Upper lobe of left lung (tissue), 6 donors: ENCODE measurements around the gene PDE4D. TPM values are rescaled to one million over a fixed set of nuclear protein-coding genes. Genes with fewer than 3 reads are reported as not detected.
A peak's percentile ranks its signal among the peaks of the same experiment; 100 is the strongest.

Experiments used
- ATAC-seq, 2 donors: fragments of 200-7000 bp; cut with Tn5 transposase; one replicate each; pipeline ENCODE4 v1.9.1; 2022; ENCODE audit warnings: mild to moderate bottlenecking in 2 of 2, moderate library complexity in 2 of 2; ENCODE audit not compliant: low FRiP score in 2 of 2
- DNase-seq, 2 donors: peaks; one replicate each; pipeline ENCODE4 v3.0.0-alpha.2; 2019 to 2020
- H3K27ac ChIP-seq, 4 donors: fragments of 200-600 bp; sonication (generic); one replicate each; pipeline ENCODE4 v1.5.1; 2016 to 2019
- H3K27me3 ChIP-seq, 4 donors: fragments of 200-600 bp; sonication (generic); one replicate each; pipeline ENCODE4 v1.5.1; 2017 to 2019
- H3K36me3 ChIP-seq, 4 donors: fragments of 200-600 bp; sonication (generic); one replicate each; pipeline ENCODE4 v1.5.1; 2016 to 2019
- H3K4me1 ChIP-seq, 4 donors: fragments of 200-600 bp; sonication (generic); one replicate each; pipeline ENCODE4 v1.5.1; 2018 to 2019
- H3K4me3 ChIP-seq, 4 donors: fragments of 200-600 bp; sonication (generic); one replicate each; pipeline ENCODE4 v1.5.1; 2017 to 2019; ENCODE audit warnings: mild to moderate bottlenecking in 2 of 4, moderate library complexity in 1 of 4
- H3K9me3 ChIP-seq, 4 donors: fragments of 200-600 bp; sonication (generic); one replicate each; pipeline ENCODE4 v1.5.1; 2018 to 2019
- EP300 ChIP-seq, 4 donors: sonication (generic); formaldehyde crosslinking; IDR thresholded peaks; one replicate each; pipeline ENCODE4 v1.5.1; 2017; ENCODE audit warnings: antibody characterized with exemption in 4 of 4, control low read depth in 2 of 4
- POLR2A ChIP-seq, 4 donors: fragments of 450-650 bp; IDR thresholded peaks; one replicate each; pipeline ENCODE4 v1.5.1; 2016 to 2017; ENCODE audit warnings: antibody characterized with exemption in 4 of 4, mild to moderate bottlenecking in 2 of 4
- POLR2AphosphoS5 ChIP-seq, 2 donors: sonication (generic); formaldehyde crosslinking; IDR thresholded peaks; one replicate each; pipeline ENCODE4 v1.5.1; 2017; ENCODE audit warnings: antibody characterized with exemption in 2 of 2
- WGBS, 2 donors: methylation state at CpG; one replicate each; pipeline ENCODE4 v1.1.5; 2017 to 2018; 5-methylcytosine and 5-hydroxymethylcytosine counted together
- total RNA-seq, 6 donors: library from RNA; depleted of rRNA in 4 of 6; stranded (reverse); fragments of >200 nt in 4 of 6; gene quantifications; one replicate each; pipeline versions ENCODE4 v1.1.0 to v1.2.1, GENCODE V29; 2016 to 2021
- TF ChIP-seq, protein P1 (sequence below), 6 experiments: fragments of 450-650 bp in 4 of 6; fragments of 200-600 bp in 2 of 6; sonication (generic) in 2 of 6; IDR thresholded peaks; one replicate each; pipeline ENCODE4 v1.5.1; 2016 to 2019; ENCODE audit warnings: antibody characterized with exemption in 6 of 6
- donor health status: DM: no; HTN: no; CAD: no; lungs with moderate emphysema.
- donor health status: DM: no; HTN: yes; CAD: no; lungs with severe emphysema.

PDE4D gene
- total RNA-seq, 6 donors from 2014 or later, result 50.4 to 188 (median 84.0) TPM

DNA sequence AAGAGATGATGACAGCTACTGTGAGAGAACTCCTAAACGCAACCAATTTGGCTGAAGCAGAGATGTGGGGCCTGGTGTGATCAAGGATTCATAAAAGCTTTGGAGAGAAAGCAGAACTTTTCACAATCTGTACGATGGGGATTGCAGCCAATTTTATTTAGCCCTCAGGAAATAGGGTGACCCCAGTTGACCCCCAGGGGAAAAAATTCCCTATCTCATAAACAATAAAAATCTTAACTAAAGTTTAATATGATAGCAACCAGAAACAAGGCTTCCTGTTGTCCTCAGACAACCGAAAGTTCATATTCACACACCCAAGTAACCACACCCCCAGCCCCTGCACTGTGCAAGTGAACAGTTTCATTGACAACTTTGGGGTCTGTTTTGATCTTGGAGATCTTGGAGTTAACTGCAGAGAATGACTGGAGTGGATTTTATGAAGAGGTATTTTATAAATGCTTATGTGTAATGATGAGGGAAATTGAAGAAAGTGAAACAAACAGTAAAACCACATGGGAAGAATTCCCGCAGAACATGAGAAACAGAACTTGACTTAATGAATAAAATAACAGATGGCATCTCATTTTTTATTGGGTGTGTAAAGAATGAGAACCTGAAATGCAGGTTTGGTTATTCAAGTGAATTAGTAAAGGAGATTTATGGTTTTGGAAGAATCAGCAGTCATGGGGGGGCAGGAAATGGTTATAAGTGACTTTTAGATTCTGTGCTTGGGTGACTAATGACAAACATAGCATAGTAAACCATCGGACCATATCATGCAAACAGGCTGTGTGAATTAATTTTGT, 94.5 kb downstream of the PDE4D start:
- TF ChIP-seq EP300 (IDR thresholded peaks at IDR 0.05) (no peak), POLR2AphosphoS5 (IDR thresholded peaks at IDR 0.05) (no peak), POLR2A (IDR thresholded peaks at IDR 0.05) (no peak)
- TF ChIP-seq, protein P1, sequence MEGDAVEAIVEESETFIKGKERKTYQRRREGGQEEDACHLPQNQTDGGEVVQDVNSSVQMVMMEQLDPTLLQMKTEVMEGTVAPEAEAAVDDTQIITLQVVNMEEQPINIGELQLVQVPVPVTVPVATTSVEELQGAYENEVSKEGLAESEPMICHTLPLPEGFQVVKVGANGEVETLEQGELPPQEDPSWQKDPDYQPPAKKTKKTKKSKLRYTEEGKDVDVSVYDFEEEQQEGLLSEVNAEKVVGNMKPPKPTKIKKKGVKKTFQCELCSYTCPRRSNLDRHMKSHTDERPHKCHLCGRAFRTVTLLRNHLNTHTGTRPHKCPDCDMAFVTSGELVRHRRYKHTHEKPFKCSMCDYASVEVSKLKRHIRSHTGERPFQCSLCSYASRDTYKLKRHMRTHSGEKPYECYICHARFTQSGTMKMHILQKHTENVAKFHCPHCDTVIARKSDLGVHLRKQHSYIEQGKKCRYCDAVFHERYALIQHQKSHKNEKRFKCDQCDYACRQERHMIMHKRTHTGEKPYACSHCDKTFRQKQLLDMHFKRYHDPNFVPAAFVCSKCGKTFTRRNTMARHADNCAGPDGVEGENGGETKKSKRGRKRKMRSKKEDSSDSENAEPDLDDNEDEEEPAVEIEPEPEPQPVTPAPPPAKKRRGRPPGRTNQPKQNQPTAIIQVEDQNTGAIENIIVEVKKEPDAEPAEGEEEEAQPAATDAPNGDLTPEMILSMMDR (IDR thresholded peaks at IDR 0.05), result no peak
- DNase-seq (no peak), ATAC-seq (no peak)
- Histone ChIP-seq H3K27ac (no peak overlapping the region), H3K9me3 (no peaks in the 10 kb centered on the region), H3K36me3 (no peaks in the 10 kb centered on the region), H3K4me3 (peak overlapping the region in 1 of 4 donors; percentile 13), H3K4me1 (peaks cover 11 to 17% (median 15%) of the 10 kb centered on the region in 4 donors), H3K27me3 (no peaks in the 10 kb centered on the region)
- 24 to 25% methylated on average over 5 of the region's 5 CpGs for WGBS, 2 donors

DNA sequence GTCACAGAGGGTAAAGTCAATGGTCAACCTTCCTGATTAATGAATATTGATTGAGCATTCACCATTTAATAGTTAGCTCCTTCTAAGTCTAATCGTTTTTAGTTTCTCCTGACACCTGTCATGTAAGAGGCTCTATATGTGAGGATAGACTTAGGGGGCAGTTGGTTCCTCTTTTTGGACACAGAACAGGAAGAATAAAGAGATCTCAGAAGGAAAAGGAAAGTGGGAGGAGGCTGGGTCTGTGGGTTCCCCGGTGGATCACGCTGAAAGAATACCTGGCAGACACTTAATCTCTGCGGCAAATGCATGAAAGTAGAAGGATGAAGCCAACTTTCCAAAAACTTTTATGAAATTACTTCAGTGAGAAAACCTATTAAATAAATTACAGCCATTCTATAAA, 98.4 kb downstream of the PDE4D start:
- H3K9me3 ChIP-seq, result no peaks in the 10 kb centered on the region
- H3K27ac ChIP-seq, result no peak overlapping the region
- no peak for TF ChIP-seq EP300 (IDR thresholded peaks at IDR 0.05)
- TF ChIP-seq, protein P1 (IDR thresholded peaks at IDR 0.05), result no peak
- TF ChIP-seq POLR2A (IDR thresholded peaks at IDR 0.05), result no peak
- TF ChIP-seq POLR2AphosphoS5 (IDR thresholded peaks at IDR 0.05), result no peak
- no peaks in the 10 kb centered on the region for H3K36me3 ChIP-seq
- WGBS, 2 donors, result 61 to 75% methylated on average over 4 of the region's 4 CpGs
- no peaks in the 10 kb centered on the region for H3K27me3 ChIP-seq
- H3K4me3 ChIP-seq, result no peak overlapping the region
- H3K4me1 ChIP-seq, result peaks cover 11 to 14% (median 13%) of the 10 kb centered on the region in 4 donors
- ATAC-seq, result no peak
- DNase-seq, result no peak

DNA sequence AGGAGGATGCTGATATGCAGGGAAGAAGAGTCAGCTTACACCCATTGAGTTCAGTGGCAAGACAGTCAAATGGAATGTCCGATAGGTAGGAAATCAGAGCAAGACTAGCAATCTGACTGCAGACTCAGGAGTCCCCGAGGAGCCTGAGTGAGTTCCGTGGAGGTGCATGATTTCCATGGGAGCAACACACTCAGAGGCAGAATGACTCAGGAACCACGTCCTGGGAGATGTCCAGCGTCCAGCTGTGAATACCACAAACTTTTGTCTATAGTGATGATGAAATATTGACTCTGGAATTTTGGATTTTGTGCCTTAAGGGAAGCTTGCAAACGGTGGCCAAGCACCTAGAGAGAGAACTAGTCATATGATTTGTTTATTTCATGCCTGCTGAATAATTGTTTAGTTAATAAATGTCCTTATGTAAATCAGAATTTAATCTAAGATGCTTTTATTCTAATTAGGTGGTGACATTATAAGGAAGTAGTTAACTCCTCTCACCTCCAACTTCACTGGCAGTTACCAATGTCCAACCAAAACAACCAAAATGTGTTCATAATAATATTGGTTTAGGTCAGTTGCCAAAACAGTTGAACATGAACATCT, 100.4 kb downstream of the PDE4D start:
- Histone ChIP-seq H3K9me3 (no peaks in the 10 kb centered on the region), H3K27me3 (no peaks in the 10 kb centered on the region), H3K36me3 (no peaks in the 10 kb centered on the region), H3K4me1 (no peaks in the 10 kb centered on the region), H3K27ac (no peak overlapping the region), H3K4me3 (no peak overlapping the region)
- peak in 1 of 2 donors; percentile 73 for ATAC-seq
- TF ChIP-seq, protein P1 (IDR thresholded peaks at IDR 0.05), result no peak
- TF ChIP-seq EP300 (IDR thresholded peaks at IDR 0.05) (no peak), POLR2AphosphoS5 (IDR thresholded peaks at IDR 0.05) (no peak), POLR2A (IDR thresholded peaks at IDR 0.05) (no peak)
- no peak for DNase-seq
- 71 to 79% methylated on average over 6 of the region's 6 CpGs for WGBS, 2 donors

DNA sequence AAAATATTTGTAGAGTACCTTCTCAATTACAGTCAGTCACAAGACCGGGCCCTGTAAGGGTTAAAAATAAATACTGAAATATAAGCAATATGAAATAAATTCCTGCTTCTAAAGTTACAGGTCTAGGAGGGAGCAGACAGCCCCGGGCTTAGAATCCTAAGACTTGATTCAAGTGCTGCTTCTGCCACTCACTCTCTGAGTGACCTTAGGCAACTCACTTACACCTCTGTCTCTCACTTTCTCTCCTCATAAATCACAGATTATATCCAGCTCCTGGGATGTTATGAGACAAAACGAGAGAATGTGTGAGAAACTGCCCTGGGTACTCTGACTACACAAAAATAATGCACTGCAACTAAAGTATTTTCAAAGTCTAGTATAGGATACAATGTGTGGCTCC, 101.9 kb downstream of the PDE4D start:
- no peaks in the 10 kb centered on the region for H3K27me3 ChIP-seq
- H3K4me3 ChIP-seq, result no peak overlapping the region
- TF ChIP-seq, protein P1 (IDR thresholded peaks at IDR 0.05), result no peak
- TF ChIP-seq POLR2A (IDR thresholded peaks at IDR 0.05), result no peak
- no peak for TF ChIP-seq POLR2AphosphoS5 (IDR thresholded peaks at IDR 0.05)
- TF ChIP-seq EP300 (IDR thresholded peaks at IDR 0.05), result no peak
- H3K36me3 ChIP-seq, result no peaks in the 10 kb centered on the region
- DNase-seq, result no peak
- 90 to 92% methylated on average over 3 of the region's 3 CpGs for whole genome bisulfite sequencing, 2 donors
- H3K4me1 ChIP-seq, result no peaks in the 10 kb centered on the region
- ATAC-seq, result no peak
- no peaks in the 10 kb centered on the region for H3K9me3 ChIP-seq
- H3K27ac ChIP-seq, result no peak overlapping the region
